GM18526 (cell line): ENCODE data around the gene FLYWCH1.

Experiments used
- POLR2A ChIP-seq: IDR thresholded peaks from 3 replicates; pipeline ENCODE4 v1.6.1; 2011; ENCODE audit not compliant: insufficient read length; ENCODE audit errors: extremely low read depth

FLYWCH1 gene, protein sequence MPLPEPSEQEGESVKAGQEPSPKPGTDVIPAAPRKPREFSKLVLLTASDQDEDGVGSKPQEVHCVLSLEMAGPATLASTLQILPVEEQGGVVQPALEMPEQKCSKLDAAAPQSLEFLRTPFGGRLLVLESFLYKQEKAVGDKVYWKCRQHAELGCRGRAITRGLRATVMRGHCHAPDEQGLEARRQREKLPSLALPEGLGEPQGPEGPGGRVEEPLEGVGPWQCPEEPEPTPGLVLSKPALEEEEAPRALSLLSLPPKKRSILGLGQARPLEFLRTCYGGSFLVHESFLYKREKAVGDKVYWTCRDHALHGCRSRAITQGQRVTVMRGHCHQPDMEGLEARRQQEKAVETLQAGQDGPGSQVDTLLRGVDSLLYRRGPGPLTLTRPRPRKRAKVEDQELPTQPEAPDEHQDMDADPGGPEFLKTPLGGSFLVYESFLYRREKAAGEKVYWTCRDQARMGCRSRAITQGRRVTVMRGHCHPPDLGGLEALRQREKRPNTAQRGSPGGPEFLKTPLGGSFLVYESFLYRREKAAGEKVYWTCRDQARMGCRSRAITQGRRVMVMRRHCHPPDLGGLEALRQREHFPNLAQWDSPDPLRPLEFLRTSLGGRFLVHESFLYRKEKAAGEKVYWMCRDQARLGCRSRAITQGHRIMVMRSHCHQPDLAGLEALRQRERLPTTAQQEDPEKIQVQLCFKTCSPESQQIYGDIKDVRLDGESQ

DNA sequence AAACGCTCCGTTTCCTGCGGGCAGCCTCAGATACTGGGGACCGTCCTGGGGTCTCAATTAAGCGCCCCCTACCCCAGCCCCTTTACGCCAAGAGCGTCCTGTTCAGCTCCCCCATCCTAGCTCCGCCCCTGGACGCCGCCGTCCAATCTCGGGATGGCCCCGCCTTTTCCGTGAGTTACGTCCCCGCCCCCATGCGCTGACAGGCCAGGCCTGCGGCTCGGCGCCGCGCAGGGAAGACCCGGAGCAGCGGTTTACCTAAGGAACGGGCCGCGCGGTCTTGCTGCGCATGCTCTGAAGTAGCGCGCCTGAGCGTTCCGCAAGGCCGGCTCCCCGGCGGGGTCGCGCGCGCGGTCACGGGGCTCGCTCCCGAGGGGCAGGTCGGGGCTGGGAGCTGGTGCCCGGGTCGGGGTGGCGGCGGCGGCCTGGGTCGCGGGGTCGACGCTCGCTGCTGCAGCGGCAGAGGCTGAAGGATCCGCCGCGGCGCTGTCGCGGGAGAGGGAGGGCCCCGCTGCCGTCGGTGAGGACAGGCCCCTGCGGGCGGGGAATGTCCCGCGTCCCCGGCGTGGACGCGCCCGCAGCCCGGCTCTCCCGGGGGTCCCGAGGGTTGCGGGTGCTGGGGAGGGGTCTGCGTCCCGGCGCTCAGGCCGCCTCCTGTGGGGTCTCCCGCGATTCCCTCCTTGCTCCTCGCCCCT, at the start of gene FLYWCH1:
Gene FLYWCH1, plus strand, starts transcription at position 294 of the 692 bp plus-strand sequence. CDS start 17,755 bp downstream, outside the sequence.
- TF ChIP-seq POLR2A, result peak; percentile 52

GRCh38 chr16:2865651-2866050, 46.1 kb upstream of the FLYWCH1 start:
- TF ChIP-seq POLR2A, result no peak

DNA sequence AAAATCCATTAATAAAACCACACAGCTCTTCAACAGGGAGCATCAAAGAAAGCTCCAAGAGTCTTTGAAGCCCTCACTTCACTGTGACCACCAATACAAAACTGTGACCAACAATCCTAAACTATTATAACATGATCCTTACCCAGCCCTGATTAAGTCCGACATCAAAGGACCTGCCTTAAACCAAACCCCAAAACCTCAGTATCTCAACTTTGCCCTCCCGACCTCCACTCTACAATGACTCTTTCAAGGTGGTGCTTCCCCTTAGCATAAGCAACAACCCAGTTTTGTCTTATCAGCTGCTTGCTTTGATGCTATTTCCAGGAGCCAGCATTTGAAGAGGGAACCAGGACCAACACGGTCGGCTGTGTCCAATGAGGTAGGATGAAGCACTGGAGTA, 45.3 kb upstream of the FLYWCH1 start:
- TF ChIP-seq POLR2A, result no peak

- TF ChIP-seq POLR2A, result no peak
Measured at GRCh38 chr16:2867661-2867986, 44.1 kb upstream of the FLYWCH1 start.

DNA sequence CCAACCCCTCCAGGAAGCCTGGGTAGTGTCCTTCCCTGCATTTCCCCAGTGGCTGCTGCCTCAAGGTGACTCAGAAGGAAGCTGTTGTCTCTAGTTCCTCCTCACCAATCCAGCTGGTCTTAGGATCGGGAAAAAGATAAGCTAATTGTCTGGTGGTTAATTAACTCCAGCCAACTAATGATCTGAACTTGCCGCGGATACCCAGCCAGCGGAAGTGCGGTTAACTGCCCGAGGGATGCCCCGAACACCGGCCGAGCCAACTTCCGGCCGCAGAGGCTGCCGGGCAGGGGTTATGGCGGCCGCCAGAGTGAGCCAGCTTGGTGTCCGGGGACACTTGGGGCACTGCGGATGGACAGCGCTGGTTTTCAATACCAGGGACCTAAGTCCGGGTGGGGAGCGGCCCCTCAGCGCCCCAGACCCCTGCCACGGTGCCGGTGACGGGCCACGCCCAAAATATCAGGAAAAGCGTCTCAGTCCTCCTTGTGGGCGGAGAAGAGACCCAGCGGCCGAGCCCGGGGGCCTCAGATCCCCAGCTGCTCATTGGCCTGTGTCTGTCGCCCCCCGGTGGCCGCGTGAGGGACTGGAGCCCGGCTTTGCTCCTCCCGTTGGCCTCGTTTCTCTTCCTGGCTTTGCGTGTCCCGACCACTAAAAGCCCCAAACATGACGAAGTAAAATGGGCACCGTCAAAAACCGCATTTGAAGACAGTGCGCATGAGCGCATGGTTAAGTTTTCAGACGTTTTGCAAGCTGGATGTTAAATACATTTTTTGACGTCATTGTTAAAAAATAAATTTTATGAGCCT, 43.5 kb upstream of the FLYWCH1 start:
- TF ChIP-seq POLR2A, result peak; percentile 92

GRCh38 chr16:2871926-2872325, 39.8 kb upstream of the FLYWCH1 start:
- TF ChIP-seq POLR2A, result no peak

GRCh38 chr16:2874032-2874911, 37.5 kb upstream of the FLYWCH1 start:
- no peak for TF ChIP-seq POLR2A

DNA sequence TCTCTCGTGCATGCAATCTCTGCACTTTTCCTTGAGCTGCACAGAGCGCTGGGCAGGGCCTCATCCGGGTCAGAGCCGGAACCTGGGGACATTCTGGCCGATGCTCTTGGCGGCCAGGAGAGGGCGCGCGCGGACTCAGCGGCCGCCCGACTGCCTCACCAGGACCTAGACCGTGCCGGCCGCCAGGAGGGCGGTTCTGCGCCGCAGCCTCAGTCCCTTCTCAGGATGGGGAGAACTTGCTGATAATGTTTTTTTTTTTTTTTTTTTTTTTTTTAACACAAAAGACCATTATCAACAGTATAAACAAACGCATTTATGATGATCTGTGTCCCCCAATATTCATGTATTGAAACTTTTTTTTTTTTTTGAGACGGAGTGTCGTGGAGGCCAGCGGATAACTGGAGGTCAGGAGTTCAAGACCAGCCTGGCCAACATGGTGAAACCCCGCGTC, 36.8 kb upstream of the FLYWCH1 start:
- no peak for TF ChIP-seq POLR2A

- no peak for TF ChIP-seq POLR2A
Measured at GRCh38 chr16:2879854-2880508, 31.8 kb upstream of the FLYWCH1 start.

DNA sequence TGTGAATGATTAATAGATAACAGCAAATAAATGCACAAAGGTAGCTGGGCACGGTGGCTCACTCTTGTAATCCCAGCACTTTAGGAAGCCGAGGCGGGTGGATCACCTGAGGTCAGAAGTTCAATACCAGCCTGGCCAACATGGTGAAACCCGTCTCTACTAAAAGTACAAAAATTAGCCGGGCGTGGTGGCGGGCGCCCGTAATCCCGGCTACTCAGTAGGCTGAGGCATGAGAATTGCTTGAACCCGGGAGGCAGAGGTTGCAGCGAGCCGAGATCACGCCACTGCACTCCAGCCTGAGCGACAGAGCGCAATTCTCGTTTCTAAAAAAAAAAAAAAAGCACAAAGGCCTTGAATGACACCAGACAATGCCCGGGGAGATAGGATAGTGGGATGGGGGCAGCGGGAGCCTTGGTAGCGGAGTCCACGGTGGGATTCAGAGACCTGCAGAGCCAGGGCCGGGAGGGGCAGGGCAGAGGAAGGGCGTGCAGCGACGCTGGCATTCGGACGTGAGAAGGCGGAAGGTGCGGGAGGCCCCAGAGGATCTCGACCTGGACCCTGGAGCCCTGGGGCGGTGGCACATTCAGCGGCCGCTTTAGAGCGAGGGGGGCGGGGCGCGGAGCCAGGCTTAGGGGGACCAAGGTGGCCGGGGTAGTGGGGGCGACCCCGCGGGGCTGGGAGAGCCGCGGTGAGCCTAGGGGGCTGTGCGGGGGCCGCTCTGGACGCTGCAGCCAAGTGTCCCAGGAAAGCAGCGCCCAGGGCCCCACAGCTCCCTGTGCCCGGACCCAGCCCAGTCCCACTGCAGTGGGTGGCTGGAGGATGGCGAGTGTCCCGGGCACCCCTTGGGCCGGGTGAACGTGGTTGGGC, 29.7 kb upstream of the FLYWCH1 start:
- no peak for TF ChIP-seq POLR2A

GRCh38 chr16:2882650-2883457, 28.9 kb upstream of the FLYWCH1 start, which contains the start of gene FLYWCH2:
Gene FLYWCH2, plus strand, starts transcription at chr16:2883215. Its CDS starts 13,235 bp downstream, at chr16:2896450.
- peak; percentile 85 for TF ChIP-seq POLR2A

- TF ChIP-seq POLR2A, result no peak
Measured at GRCh38 chr16:2883458-2883908, 28.2 kb upstream of the FLYWCH1 start.
